HG03066 (cell line): ENCODE measurements around the gene KIF1B.
A peak's percentile ranks its signal among the peaks of the same experiment; 100 is the strongest.
"Not testable (repeated sequence)": the region's sequence is repeated elsewhere in the genome, so short reads cannot be mapped to it uniquely, and the experiment has no call there.

Source experiments
- ATAC-seq: cut with Tn5 transposase; IDR thresholded peaks from one replicate; pipeline ENCODE4 v1.9.1; 2021; ENCODE audit warnings: low read depth; ENCODE audit not compliant: unreplicated experiment

The KIF1B gene

DNA sequence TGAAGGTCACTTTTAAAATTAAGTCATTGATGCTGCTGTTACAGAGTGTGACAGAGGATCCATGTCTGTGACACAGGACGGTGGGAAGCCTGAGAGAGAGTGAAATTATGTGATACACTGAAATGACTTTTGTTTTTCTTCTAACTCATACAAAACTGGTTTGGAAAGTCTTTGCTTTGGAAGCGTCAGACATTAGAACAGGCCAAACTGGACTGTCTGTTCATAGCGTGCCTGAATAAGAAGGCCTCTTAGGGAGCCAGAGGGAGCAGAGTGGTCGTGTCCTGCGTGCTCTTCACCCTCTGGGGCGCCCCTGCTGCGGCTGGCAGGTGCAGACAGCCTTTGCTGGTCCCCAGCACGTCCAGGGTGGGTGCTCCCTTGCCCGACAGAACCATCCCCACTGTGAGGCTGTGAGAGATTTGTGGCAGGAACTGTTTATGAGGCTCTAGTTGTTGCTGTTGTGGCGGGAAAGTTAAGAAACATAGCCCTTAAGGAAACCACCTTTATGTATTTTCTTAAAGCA lies 168.8 kb downstream of the KIF1B start:
- no peak for ATAC-seq

DNA sequence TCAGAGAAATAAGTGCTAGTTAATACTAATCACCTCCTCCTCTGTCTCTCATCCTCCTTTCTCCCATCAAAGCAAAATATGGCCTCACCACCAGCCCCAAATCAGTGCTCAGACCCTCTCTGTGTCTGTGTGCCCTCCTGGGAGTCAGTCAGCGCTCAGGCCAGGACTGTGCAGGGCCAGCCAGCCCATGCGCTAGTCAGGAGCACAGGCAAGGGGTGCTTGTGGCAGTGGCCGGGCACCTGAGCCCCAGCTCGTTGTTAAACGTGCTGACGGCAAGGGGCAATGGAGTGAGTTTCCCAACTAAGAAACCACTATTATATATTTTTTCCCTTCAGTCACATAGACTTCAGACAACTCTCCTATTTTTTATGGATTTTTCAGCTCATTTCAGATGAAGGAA lies 169.3 kb downstream of the KIF1B start:
- no peak for ATAC-seq

DNA sequence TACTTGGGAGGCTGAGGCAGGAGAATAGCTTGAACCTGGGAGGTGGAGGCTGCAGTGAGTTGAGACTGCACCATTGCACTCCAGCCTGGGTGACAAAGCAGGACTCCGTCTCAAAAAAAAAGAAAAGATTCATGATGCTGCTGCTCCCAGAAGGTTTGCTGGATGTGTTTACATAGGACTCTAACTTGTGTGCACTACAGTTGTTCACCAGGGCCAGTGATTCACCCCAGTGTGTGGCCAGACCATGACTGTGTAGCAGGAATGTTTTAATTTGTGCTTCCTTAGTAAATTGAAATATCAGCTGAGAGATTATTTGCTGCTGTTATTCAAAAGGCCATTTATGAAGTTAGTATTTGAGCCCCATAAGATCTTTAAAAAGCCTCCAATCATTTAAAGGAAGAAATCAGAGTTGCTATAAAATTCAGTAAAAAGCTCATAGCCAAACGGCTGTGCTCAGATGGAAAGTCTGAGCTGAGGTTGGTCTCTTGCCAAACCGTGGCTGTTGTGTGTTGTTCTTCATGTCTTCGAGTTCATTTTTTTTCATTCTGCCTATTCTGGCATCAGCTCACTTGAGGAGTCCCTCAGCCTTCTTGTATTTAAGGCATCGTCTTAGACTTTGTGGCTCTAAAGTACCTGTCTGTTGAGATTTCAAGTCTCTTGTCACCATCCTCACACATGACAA lies 170.4 kb downstream of the KIF1B start:
- ATAC-seq = no peak

DNA sequence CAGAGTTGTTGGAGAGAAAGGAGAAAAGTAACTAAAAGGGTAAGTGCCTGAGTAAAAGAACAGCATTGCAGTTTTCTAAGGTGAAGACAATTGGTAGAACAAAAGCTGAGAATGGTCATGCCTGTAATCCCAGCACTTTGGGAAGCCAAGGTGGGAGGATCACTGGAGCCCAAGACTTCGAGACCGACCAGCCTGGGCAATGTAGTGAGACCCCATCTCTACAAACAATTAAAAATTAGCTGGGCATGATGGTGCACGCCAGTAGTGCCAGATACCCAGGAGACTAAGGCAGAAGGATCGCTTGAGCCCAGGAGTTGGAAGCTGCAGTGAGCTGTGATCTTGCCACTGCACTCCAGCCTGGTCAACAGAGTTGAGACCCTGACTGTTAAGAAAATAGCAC lies 173.3 kb downstream of the KIF1B start:
- ATAC-seq = no peak

DNA sequence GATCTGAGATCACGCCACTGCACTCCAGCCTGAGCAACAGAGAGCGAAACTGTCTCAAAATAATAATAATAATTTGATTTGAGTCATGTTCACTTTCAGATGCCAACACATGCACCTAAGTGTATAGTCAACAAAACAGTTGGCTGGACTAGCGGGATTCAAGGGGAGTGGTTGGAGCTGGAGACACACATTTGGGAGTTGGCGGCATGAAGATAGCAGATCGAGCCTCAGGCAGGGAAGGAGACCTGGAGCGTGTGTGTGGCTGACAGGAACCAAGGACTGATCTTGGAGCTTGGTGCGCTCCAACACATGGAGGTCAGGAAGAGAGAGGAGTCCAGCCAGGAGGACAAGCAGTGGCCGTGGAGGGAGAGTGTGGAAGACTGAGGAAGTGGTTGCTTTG lies 173.8 kb downstream of the KIF1B start:
- ATAC-seq = no peak

DNA sequence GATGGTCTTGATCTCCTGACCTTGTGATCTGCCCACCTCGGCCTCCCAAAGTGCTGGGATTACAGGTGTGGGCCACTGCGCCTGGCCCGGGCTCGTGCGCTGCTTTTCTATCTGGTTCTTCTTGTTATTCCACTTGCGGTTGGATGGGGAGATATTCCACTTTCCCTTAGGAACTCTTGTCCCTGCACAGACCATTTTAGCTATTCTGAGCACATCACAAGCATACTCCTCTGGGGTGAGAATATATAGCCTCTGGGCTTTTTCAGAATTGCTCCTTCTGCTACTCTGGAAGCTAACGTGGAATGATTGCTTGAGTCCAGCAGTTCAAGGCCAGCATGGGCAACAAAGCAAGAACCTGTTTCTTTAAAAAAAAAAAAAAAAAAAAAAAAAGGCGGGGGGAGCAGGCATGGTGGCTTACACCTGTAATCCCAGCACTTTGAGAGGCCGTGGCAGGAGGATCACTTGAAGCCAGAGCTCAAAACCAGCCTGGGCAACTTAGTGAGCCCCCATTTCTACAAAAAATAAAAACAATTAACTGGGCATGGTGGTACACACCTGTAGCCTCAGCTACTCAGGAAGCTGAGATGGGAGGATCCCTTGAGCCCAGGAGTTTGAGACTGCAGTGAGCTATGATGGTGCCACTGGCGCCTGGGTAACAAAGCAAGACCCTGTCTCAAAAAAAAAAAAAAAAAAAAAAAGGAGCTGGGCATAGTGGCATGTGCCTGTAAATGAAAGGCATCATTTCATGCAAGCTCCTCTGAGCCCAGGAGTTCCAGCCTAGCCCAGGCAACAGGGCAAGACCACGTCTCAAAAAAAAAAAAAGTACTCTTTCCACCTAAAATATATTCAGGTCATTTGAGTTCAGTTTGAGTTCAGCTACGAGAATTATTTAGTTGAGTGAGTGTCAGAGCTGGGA lies 176.6 kb downstream of the KIF1B start:
- ATAC-seq = no peak

DNA sequence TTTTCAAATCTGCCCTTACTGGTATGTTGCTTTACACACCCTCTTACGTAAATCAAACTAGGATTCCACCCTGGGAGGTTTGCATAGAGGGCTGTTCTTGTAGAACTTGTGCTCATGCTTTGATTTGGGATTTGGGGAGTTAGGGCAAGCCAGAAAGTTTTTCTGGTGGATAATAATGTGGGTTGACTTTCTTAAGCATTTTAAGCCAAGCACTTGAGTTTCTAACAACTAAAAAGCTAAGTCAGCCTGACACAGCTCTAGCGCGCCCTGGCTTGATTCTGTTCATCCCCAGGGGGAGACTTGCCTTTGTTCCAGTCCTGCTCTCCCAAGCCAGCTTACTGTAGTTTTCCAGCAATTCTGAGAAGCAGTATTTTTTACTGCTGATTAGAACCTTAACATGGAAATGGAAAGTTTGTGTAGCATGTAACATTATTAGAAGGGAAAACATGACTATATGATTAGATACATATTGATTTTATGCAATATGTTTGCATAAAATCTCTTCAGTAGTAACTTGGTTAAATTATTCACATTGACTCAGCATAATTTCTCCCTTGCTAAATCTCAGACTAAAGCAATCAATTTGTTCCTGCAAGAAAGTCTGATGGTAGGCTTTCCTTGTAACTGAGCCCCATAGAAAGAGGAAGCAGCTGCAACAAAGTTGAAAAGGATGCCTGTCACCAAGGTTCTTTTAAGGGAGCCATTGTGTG lies 177.5 kb downstream of the KIF1B start:
- no peak for ATAC-seq

DNA sequence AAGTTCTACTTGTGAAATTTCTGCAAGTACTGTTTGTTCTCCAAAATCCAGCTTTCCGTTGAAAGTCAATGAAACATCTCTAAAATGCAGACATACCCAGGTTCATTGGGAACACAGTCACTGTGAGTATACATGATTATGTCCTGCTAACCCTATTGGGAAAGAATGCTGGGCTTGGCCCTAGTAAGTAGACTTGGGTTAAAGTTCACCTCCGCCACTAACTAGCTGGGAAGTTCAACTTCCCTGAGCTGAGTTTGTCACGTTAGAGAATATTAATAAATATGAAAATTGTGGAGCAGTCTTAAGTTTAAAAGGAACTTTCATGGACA lies 178.0 kb downstream of the KIF1B start:
- ATAC-seq = no peak

DNA sequence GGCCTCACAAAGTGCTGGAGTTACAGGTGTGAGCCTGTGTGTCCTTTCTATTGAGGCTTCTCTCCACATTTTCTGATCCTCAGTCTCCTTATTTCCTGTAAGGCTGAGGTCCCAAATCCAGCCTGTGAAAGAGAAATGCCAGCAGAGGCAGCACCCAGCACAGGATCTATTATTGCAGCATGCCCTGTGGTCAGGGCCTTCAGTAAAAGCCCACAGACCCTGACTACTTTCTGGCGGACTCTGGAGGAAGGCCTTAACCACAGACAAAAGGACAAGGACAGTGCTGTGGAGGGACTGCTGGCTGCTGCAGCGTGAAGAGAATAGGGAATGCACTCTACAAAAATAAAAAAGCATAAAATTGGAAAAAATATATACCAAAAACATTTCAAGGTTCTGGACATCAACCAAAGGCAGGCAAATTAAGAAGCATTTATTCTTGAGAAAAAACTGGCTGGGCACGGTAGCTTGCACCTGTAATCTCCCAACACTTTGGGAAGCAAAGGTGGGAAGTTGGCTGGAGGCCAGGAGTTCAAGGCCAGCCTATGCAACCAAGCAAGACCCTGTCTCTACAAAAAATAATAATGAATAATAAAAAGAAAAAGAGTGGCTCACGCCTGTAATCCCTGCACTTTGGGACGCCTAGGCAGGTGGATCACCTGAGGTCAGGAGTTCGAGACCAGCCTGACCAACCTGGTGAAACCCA lies 179.1 kb downstream of the KIF1B start:
- ATAC-seq = no peak

DNA sequence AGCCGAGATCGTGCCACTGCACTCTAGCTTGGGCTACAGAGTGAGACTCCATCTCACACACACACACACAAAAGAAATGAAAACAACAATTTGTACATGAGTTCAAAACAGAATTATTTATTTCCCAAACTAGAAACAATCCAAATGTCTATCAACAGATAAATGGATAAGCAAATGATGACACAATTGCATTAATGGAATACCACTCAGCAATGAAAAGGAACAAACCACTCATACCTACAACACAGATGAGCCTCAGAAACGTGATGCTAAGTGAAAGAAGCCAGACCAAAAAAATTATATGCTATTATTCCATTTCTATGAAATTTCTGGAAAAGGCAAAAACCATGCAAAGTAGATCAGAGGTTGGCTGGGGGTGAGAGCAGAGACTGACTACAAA lies 186.5 kb downstream of the KIF1B start:
- no peak for ATAC-seq

DNA sequence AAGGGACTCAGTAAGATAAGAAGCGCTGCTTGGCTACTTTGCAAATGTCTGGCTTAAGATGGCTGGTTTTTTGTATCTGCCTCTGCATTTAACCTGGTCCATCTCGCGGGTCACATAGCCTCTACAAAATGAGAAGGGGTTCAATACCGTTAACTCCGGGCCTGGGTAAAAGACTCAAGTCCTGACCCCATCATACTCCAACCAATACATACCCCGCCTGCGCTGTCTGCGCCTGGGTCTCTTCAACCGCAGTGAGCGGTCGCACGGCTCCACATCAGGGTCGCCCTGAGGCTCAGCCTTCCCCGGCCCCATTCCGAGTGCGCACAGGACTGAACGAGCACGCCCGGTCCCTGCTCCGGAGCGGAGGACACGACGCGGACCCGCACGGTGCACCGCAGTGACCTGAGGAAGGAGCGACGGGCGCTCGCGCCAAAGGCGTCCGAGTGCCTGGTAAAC lies 187.9 kb downstream of the KIF1B start:
- ATAC-seq = peak; percentile 15

DNA sequence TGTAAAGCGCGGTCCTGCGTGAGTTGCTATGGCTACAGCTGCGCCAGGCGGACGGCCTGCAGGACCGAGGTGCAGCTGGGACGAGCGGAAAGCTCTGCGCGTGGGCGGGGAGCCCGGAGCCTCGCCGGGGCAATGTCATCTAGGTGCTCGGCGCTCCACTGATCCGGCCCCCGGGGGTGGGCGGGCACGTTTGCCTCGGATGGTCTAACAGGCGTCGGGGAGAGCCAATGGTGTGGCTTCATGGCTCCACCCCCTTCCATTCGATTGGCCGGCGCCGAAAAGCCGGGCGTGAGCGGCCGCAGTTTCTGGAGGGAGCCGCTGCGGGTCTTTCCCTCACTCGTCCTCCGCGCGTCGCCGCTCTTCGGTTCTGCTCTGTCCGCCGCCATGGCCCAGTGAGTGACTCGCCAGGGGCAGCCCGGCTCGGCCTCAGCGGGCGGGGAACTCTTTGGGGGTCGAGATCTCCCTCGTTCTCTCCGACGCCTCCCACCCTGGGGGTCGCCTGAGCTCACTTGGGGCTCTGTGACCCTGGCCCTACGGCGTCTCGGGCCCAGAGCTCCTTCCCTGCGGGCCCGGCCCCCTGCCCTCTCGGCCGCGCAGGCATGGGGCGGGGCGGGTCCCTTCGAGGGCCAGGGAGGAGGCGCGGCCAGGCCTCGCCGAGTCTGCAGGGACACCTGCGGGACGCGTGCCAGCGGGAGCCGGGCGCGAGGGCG lies 188.5 kb downstream of the KIF1B start, which contains the start of gene PGD:
Gene PGD (plus strand): TSS at position 331 of the 710 bp plus-strand sequence. CDS start 54 bp downstream, at position 385.
- peak; percentile 92 for ATAC-seq

DNA sequence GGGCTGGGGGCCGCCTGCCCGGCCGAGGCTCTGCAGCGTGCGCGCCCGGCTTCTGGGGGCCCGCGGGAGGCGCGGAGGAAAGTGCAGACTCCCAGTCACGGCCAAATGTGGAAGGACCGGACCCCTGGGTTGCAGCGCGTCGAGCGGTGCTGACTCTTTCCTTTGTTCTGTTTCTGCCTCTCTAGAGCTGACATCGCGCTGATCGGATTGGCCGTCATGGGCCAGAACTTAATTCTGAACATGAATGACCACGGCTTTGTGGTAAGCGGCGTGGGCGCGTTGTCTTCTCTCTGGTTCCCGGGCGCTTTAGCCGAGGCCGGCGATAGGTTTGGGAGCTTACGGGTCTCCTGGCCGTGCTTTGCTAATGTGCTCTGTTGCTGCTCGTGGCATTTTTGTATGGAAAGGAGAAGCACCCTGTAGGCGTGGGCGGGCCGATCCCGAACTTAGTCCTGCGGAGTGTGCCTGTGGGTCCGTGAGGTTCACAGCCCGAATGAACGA lies 189.1 kb downstream of the KIF1B start:
- no peak for ATAC-seq

DNA sequence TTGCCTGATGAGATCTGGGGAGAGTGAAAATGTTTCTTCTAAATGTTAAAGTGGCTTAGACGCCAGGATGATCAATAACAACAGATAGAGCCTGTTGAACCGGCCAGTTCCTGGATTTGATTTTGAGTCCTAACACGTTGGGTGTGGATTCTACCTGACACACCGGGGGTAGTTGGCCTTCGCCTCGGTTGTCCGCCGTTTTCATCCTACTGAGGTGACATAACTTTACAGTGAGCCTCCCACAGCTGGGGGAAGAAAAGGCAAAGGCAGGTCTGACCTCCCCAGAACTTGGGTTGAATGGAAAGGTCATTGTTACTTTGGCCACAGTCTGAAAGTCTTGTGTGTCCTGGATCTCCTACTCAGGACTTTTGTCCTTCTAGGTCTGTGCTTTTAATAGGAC lies 189.6 kb downstream of the KIF1B start:
- ATAC-seq = no peak

DNA sequence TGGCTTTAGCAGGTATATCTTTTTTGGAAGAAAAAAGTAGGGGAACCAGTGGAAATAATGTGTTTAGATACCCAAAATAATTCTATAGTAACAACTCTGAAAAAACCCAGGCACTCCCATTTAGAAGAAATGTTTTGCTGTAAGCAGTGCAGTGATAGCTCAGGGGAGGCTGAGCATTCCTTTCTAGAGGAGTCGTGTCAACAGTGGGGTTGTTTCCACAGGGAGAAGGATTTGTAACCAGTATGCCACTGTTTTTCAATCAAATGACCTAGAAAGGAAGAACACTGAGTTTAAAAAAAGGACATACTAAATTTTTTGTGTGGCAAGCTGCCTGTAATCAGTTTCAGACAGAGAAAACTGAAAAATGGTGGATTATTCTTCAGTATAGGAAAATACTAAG lies 190.9 kb downstream of the KIF1B start:
- ATAC-seq = no peak

DNA sequence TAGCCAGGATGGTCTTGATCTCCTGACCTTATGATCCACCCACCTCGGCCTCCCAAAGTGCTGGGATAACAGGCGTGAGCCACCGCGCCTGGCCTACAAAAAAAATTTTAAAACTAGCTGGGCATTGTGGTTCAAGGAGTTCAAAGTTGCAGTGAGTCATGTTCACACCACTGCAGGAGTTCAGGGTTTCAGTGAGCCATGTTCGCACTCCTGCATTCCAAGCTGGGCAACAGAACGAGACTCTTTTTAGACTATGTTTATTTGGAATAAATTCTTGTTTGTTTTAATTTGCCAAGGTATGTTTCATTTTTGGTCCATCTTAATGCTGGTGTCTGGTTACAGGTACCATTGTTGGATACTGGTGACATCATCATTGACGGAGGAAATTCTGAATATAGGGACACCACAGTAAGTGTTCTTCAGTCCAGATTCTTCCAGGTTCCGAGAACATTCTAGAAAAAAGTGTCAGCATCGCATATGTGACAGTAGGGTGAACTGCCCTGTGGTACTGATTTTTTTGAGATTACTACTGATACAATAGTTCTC lies 192.4 kb downstream of the KIF1B start:
- ATAC-seq = no peak

DNA sequence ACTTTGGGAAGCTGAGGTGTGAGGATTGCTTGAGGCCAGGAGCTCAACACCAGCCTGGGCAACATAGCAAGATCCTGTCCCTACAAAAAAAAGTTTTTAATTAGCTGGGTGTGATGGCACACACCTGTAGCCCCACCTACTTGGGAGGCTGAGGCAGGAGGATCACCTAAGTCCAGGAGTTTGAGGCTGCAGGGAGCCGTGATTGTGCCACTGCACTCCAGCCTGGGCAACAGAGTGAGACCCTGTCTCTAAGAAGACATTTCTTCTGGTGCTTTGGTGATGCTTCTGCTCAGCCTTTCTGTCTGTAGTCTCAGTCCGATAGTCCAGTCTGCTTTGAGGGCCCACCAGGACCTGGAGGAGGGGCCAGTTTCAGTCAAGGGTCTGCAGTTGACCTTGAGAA lies 196.8 kb downstream of the KIF1B start:
- no peak for ATAC-seq

DNA sequence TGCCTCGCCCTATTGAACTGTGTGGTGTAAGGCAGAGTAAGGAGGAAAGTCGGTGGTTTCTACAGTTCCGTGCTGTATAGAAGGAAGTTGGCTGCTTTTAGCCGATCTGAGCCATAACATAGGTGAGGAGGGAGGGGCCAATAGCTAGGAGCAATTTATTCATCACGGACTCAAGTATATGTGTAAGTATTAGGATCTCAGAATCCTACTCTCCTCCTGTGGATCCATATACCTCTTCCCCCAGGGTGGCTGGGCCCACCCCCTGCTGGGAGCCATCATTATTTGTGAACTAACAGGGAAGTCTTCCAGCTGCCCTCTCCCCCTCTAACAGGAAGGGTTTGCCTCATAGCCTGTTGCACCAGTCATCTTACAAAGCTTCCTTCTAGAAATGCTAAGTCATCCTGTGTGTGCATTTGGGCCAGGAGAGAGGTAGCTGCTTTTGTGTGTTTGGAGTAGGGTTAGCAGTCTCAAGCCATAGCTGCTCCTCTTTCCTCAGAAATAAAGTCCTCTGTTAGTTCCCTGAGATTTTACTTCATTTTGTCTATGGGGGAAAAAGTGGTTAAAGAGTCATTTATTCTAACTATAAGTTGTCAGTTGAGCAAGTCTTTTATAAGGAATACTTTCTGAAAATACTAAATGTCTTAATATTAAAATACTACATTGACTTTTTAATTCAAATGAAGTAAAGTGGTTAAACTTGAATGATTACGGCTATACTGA lies 205.0 kb downstream of the KIF1B start:
- no peak for ATAC-seq

DNA sequence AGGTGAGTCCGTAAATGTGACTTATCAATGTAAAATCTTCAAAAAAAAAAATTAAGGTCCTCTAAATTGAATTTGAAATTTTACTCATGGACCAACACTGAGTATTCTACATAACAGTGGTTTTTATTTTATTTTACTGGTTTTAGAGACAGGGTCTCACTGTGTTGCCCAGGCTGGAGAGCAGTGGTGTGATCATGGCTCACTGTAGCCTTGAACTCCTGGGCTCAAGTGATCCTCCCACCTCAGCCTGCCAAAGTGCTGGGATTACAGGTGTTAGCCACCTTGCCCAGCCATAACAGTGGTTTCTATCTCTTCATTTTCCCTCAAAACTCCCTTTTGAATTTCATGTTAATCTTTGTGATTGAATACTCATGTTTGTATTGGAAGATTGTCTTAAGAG lies 205.6 kb downstream of the KIF1B start:
- ATAC-seq = not testable (repeated sequence)
